ENCODE measurements around the gene PCGF5.

DNA sequence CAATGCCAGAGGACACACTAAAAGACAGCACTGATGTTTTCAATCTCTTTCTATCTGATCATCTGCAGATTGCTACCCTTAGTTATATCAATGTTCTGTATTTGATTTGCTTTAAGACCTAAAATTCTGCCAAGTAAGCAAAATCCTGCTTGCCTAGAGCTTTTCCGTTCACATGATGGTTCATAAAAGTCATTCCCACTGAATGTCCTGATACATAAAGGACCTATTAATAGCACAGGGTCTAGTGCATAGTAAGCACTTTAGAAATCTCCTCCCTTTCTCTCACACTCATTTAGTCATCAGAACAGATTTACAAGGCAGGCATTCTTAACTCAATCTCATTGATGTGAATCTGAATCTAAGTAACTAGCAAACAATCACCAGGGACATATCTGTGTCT lies 68.8 kb downstream of the PCGF5 start:
- TF ChIP-seq CTCF (IDR thresholded peaks at IDR 0.05) (no peak), POLR2A (IDR thresholded peaks at IDR 0.05) (no peak)
